Measurements from ENCODE around the gene SLX4IP.

- TF ChIP-seq POLR2A (IDR thresholded peaks at IDR 0.05; ENCODE audit: borderline replicate concordance, extremely low read depth, insufficient read depth, insufficient read length) (no peak), CEBPB (IDR thresholded peaks at IDR 0.05; ENCODE audit: low read depth) (no peak), CTCF (IDR thresholded peaks at IDR 0.05 in 2 of 3, conservative IDR thresholded peaks at IDR 0.05 in 1 of 3; ENCODE audit: borderline replicate concordance in 1 of 3, insufficient read depth in 1 of 3, low read depth in 2 of 3, low read length in 2 of 3) (no peak), YY1 (IDR thresholded peaks at IDR 0.05; ENCODE audit: extremely low read depth, insufficient replicate concordance, low read depth, low read length) (no peak), REST (IDR thresholded peaks at IDR 0.05; ENCODE audit: low read depth) (no peak), ATF3 (IDR thresholded peaks at IDR 0.05) (no peak), TCF7L2 (IDR thresholded peaks at IDR 0.05; ENCODE audit: borderline replicate concordance, extremely low read depth, insufficient read depth, insufficient read length) (no peak), POLR2AphosphoS5 (IDR thresholded peaks at IDR 0.05; ENCODE audit: low read depth, low read length) (no peak)
These were observed 216.3 kb downstream of the SLX4IP start for GRCh38 chr20:10651227-10651990.

Measured in HCT116 (cell line).